Measurements from ENCODE around the gene SLC7A1.

- TF ChIP-seq CTCF (IDR thresholded peaks at IDR 0.05) (no peak), POLR2AphosphoS5 (IDR thresholded peaks at IDR 0.05) (no peak)
Observed at GRCh38 chr13:29481603-29482002, 113.9 kb downstream of the SLC7A1 start.
